ENCODE results near the gene CRYBA2. TPM values are rescaled to one million over a fixed set of nuclear protein-coding genes. Genes with fewer than 3 reads are reported as not detected.

The CRYBA2 gene
- polyA plus RNA-seq, 2 of the 4 experiments (the other 2 are of a cell fraction), result not detected

DNA sequence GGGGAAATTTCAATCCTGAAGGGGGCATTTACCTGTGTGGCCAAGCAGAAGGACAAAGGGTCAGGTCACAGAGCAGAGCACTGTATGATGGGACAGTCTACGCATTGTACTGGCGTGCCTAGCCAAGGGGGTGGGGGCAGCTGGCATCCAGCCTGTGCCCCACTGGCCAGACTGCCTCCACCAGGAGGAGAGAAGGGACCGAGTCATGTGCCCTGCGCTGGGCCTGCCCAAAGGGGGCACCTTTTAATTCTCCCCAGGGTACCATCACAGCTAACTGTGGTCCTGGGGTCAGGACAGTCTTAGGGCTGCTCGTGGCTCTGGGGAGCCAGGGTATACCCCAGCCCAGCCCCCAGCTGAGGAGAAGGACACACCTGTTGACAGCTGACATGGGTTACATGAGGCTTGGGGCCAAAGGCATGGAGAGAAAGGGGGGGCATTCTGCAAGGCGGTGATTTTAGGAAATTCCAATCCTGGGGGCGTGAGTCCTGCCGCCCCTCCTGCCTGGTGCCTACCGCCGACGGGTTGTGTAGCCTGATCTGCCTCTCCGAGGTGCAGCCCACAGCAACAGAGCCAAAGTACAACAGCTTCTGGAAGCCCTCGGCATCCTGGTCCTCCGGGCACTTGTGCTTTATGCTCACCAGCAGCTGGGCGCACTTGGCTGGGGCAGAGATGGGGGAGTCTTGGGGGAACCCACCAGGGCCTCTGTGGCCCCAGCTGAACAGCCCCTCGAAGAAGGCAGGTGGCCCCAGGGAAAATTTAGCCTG is 37.1 kb upstream of the CRYBA2 start:
- no peak for TF ChIP-seq FOSL2 (IDR thresholded peaks at IDR 0.05)
- TF ChIP-seq FOSL2 (CRISPR knock-in tag; IDR thresholded peaks at IDR 0.05), result no peak
- no peak for TF ChIP-seq HMGXB4 (CRISPR knock-in tag; IDR thresholded peaks at IDR 0.05; ENCODE audit: borderline replicate concordance)
- no peak for TF ChIP-seq NFE2L2 (conservative IDR thresholded peaks at IDR 0.05; ENCODE audit: low read length)
- no peak for TF ChIP-seq HOXB5 (CRISPR knock-in tag; IDR thresholded peaks at IDR 0.05)
- no peak for TF ChIP-seq BHLHE40 (IDR thresholded peaks at IDR 0.05; ENCODE audit: low read depth, low read length)
- TF ChIP-seq, protein P1, sequence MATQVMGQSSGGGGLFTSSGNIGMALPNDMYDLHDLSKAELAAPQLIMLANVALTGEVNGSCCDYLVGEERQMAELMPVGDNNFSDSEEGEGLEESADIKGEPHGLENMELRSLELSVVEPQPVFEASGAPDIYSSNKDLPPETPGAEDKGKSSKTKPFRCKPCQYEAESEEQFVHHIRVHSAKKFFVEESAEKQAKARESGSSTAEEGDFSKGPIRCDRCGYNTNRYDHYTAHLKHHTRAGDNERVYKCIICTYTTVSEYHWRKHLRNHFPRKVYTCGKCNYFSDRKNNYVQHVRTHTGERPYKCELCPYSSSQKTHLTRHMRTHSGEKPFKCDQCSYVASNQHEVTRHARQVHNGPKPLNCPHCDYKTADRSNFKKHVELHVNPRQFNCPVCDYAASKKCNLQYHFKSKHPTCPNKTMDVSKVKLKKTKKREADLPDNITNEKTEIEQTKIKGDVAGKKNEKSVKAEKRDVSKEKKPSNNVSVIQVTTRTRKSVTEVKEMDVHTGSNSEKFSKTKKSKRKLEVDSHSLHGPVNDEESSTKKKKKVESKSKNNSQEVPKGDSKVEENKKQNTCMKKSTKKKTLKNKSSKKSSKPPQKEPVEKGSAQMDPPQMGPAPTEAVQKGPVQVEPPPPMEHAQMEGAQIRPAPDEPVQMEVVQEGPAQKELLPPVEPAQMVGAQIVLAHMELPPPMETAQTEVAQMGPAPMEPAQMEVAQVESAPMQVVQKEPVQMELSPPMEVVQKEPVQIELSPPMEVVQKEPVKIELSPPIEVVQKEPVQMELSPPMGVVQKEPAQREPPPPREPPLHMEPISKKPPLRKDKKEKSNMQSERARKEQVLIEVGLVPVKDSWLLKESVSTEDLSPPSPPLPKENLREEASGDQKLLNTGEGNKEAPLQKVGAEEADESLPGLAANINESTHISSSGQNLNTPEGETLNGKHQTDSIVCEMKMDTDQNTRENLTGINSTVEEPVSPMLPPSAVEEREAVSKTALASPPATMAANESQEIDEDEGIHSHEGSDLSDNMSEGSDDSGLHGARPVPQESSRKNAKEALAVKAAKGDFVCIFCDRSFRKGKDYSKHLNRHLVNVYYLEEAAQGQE (IDR thresholded peaks at IDR 0.05), result no peak
- TF ChIP-seq GATA3 (IDR thresholded peaks at IDR 0.05; ENCODE audit: borderline replicate concordance), result no peak
- no peak for TF ChIP-seq FOXS1 (CRISPR knock-in tag; IDR thresholded peaks at IDR 0.05)
- no peak for TF ChIP-seq POLR2AphosphoS2 (conservative IDR thresholded peaks at IDR 0.05; ENCODE audit: low read length)
- no peak for TF ChIP-seq NR3C1 (IDR thresholded peaks at IDR 0.05)
- TF ChIP-seq ZFP36 (IDR thresholded peaks at IDR 0.05; ENCODE audit: borderline replicate concordance, partially characterized antibody), result no peak
- TF ChIP-seq CBX2 (IDR thresholded peaks at IDR 0.05; ENCODE audit: borderline replicate concordance, low read depth), result no peak
- TF ChIP-seq HEYL (CRISPR knock-in tag; IDR thresholded peaks at IDR 0.05), result no peak
- no peak for TF ChIP-seq FOSB (CRISPR knock-in tag; IDR thresholded peaks at IDR 0.05)
- TF ChIP-seq PHF8 (IDR thresholded peaks at IDR 0.05; ENCODE audit: borderline replicate concordance, low read depth), result no peak
- TF ChIP-seq HDAC2 (IDR thresholded peaks at IDR 0.05), result no peak
- TF ChIP-seq EHF (CRISPR knock-in tag; IDR thresholded peaks at IDR 0.05), result no peak
- H3K9me3 ChIP-seq, result no peaks in the 10 kb centered on the region
- no peak overlapping the region for H3K4me2 ChIP-seq
- FAIRE-seq (no peak), ATAC-seq (peak in 1 of 2 experiments; percentile 30; a peak in 3 of 6 replicates), DNase-seq (ENCODE audit: low read depth in 1 of 2, low spot score in 1 of 2) (no peak)
- CTCF ChIA-PET, result interaction anchor here (0.6 to 12.4 kb wide), 58 partner anchors 10 to 497 kb away, joined by 3 to 173 read pairs (median 6); partner anchors contain the start of genes CFAP65, CRYBA2, IHH and NHEJ1
- H3K27ac ChIP-seq, result no peak overlapping the region
- H3K4me3 ChIP-seq, result no peak overlapping the region
- WGBS (ENCODE audit: missing lambda C conversion rate), result 50% methylated on average over 13 of the region's 16 CpGs
- no peaks in the 10 kb centered on the region for H3K4me1 ChIP-seq
- POLR2A ChIA-PET, result no interaction called here

- peak; percentile 76 to 80 for DNase-seq (ENCODE audit: low read depth in 1 of 2, low spot score in 1 of 2)
- 32% methylated on average over 9 of the region's 9 CpGs for WGBS (ENCODE audit: missing lambda C conversion rate)
- ATAC-seq, result peak; percentile 89 to 97; a peak in 5 of 6 replicates
- no peaks in the 10 kb centered on the region for H3K9me3 ChIP-seq
- FAIRE-seq, result no peak
- TF ChIP-seq SMC3 (IDR thresholded peaks at IDR 0.05) (peak; percentile 84), KDM1A (IDR thresholded peaks at IDR 0.05; ENCODE audit: low read depth) (no peak), ZNF302 (CRISPR knock-in tag; IDR thresholded peaks at IDR 0.05) (no peak), RAD21 (conservative IDR thresholded peaks at IDR 0.05 in 1 of 2, IDR thresholded peaks at IDR 0.05 in 1 of 2) (peak; percentile 82 to 87), JUNB (IDR thresholded peaks at IDR 0.05) (no peak), PHF8 (IDR thresholded peaks at IDR 0.05; ENCODE audit: borderline replicate concordance, low read depth) (no peak), TP53 (CRISPR knock-in tag; IDR thresholded peaks at IDR 0.05) (no peak)
- TF ChIP-seq, protein P2, sequence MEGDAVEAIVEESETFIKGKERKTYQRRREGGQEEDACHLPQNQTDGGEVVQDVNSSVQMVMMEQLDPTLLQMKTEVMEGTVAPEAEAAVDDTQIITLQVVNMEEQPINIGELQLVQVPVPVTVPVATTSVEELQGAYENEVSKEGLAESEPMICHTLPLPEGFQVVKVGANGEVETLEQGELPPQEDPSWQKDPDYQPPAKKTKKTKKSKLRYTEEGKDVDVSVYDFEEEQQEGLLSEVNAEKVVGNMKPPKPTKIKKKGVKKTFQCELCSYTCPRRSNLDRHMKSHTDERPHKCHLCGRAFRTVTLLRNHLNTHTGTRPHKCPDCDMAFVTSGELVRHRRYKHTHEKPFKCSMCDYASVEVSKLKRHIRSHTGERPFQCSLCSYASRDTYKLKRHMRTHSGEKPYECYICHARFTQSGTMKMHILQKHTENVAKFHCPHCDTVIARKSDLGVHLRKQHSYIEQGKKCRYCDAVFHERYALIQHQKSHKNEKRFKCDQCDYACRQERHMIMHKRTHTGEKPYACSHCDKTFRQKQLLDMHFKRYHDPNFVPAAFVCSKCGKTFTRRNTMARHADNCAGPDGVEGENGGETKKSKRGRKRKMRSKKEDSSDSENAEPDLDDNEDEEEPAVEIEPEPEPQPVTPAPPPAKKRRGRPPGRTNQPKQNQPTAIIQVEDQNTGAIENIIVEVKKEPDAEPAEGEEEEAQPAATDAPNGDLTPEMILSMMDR (IDR thresholded peaks at IDR 0.05), result peak; percentile 88
- ChIA-PET CTCF (interaction anchor here (0.6 to 12.4 kb wide), 57 partner anchors 10 to 498 kb away, joined by 3 to 173 read pairs (median 6); partner anchors contain the start of genes CFAP65, CRYBA2, IHH and NHEJ1), POLR2A (no interaction called here)
- H3K4me1 ChIP-seq, result no peaks in the 10 kb centered on the region
- no peak overlapping the region for H3K27ac ChIP-seq
- no peak overlapping the region for H3K4me3 ChIP-seq
- H3K4me2 ChIP-seq, result no peak overlapping the region
Measured at GRCh38 chr2:219029829-219030165, 36.6 kb upstream of the CRYBA2 start.

All from A549 (cell line).